ENCODE measurements around the gene SBK2. TPM values are rescaled to one million over a fixed set of nuclear protein-coding genes. Genes with fewer than 3 reads are reported as not detected.

The SBK2 gene
- total and polyA plus RNA-seq, 2 experiments from 2014 or later: 1.1 to 2.0 TPM

DNA sequence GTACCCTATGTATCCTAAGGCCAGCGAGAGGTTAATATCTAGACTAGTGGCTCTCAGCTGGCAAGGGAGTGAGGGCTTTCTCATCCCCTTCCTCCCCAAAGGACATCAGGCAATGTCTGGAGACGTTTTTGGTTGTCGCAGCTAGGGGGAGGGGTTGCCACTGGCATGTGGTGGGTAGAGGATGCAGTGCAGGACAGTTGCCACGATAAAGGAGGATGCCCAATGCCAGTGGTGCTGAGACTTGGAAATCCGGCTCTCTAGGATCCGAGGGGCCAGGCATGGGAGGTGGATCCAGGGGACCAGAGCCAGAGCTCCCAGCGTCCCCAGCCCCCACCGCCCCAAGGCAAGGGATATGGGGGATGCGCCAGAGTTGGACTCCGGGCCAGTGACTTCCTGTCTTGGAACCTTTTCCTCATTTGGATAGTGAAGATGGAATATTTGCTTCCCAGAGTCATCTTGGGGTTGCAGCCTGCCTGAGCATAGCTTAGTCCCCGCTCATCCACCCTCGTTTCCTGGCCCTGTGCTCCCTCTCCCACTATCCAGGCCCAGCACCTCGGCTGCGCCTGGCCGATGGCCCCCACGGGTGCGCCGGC lies 43.8 kb downstream of the SBK2 start:
- no peaks in the 10 kb centered on the region for H3K9me2 ChIP-seq (ENCODE audit: insufficient read depth)
- no peaks in the 10 kb centered on the region for H4K20me1 ChIP-seq (replicated peaks; ENCODE audit: insufficient read depth)
- H2AFZ ChIP-seq: no peak overlapping the region; the same call in 1 of the 2 replicates
- no peak overlapping the region for H3K27ac ChIP-seq (ENCODE audit: low read depth)
- H3K4me3 ChIP-seq: no peak overlapping the region
- Mint-ChIP-seq H3K9me3 (no peaks in the 10 kb centered on the region; the same call in 1 of the 3 replicates), H3K36me3 (ENCODE audit: low read depth) (no peaks in the 10 kb centered on the region), H3K27ac (no peak overlapping the region), H3K4me3 (no peak overlapping the region), H3K27me3 (ENCODE audit: insufficient read depth, low read depth, poor library complexity) (peaks cover 7% of the 10 kb centered on the region), H3K4me1 (peaks cover 21% of the 10 kb centered on the region)
- H3K27me3 ChIP-seq (ENCODE audit: insufficient read depth): no peaks in the 10 kb centered on the region
- H3K4me2 ChIP-seq: no peak overlapping the region
- H3K79me2 ChIP-seq (replicated peaks; ENCODE audit: insufficient read depth): no peaks in the 10 kb centered on the region
- no peaks in the 10 kb centered on the region for H3K36me3 ChIP-seq (ENCODE audit: insufficient read depth)
- H3F3A ChIP-seq (replicated peaks; ENCODE audit: low read depth): no peaks in the 10 kb centered on the region
- H3K4me1 ChIP-seq (ENCODE audit: insufficient read depth): peaks cover 9% of the 10 kb centered on the region; the same call in 1 of the 2 replicates
- DNase-seq (ENCODE audit: low spot score) (no peak), ATAC-seq (no peak)
- TF ChIP-seq CREB1 (CRISPR knock-in tag; IDR thresholded peaks at IDR 0.05; ENCODE audit: low read depth): no peak
- TF ChIP-seq EZH2phosphoT487 (IDR thresholded peaks at IDR 0.05; ENCODE audit: unreplicated experiment): no peak
- TF ChIP-seq, protein P1, sequence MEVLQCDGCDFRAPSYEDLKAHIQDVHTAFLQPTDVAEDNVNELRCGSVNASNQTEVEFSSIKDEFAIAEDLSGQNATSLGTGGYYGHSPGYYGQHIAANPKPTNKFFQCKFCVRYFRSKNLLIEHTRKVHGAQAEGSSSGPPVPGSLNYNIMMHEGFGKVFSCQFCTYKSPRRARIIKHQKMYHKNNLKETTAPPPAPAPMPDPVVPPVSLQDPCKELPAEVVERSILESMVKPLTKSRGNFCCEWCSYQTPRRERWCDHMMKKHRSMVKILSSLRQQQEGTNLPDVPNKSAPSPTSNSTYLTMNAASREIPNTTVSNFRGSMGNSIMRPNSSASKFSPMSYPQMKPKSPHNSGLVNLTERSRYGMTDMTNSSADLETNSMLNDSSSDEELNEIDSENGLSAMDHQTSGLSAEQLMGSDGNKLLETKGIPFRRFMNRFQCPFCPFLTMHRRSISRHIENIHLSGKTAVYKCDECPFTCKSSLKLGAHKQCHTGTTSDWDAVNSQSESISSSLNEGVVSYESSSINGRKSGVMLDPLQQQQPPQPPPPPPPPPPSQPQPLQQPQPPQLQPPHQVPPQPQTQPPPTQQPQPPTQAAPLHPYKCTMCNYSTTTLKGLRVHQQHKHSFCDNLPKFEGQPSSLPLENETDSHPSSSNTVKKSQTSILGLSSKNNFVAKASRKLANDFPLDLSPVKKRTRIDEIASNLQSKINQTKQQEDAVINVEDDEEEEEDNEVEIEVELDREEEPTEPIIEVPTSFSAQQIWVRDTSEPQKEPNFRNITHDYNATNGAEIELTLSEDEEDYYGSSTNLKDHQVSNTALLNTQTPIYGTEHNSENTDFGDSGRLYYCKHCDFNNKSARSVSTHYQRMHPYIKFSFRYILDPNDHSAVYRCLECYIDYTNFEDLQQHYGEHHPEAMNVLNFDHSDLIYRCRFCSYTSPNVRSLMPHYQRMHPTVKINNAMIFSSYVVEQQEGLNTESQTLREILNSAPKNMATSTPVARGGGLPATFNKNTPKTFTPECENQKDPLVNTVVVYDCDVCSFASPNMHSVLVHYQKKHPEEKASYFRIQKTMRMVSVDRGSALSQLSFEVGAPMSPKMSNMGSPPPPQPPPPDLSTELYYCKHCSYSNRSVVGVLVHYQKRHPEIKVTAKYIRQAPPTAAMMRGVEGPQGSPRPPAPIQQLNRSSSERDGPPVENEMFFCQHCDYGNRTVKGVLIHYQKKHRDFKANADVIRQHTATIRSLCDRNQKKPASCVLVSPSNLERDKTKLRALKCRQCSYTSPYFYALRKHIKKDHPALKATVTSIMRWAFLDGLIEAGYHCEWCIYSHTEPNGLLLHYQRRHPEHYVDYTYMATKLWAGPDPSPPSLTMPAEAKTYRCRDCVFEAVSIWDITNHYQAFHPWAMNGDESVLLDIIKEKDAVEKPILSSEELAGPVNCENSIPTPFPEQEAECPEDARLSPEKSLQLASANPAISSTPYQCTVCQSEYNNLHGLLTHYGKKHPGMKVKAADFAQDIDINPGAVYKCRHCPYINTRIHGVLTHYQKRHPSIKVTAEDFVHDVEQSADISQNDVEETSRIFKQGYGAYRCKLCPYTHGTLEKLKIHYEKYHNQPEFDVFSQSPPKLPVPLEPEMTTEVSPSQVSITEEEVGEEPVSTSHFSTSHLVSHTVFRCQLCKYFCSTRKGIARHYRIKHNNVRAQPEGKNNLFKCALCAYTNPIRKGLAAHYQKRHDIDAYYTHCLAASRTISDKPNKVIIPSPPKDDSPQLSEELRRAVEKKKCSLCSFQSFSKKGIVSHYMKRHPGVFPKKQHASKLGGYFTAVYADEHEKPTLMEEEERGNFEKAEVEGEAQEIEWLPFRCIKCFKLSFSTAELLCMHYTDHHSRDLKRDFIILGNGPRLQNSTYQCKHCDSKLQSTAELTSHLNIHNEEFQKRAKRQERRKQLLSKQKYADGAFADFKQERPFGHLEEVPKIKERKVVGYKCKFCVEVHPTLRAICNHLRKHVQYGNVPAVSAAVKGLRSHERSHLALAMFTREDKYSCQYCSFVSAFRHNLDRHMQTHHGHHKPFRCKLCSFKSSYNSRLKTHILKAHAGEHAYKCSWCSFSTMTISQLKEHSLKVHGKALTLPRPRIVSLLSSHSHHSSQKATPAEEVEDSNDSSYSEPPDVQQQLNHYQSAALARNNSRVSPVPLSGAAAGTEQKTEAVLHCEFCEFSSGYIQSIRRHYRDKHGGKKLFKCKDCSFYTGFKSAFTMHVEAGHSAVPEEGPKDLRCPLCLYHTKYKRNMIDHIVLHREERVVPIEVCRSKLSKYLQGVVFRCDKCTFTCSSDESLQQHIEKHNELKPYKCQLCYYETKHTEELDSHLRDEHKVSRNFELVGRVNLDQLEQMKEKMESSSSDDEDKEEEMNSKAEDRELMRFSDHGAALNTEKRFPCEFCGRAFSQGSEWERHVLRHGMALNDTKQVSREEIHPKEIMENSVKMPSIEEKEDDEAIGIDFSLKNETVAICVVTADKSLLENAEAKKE (CRISPR knock-in tag; IDR thresholded peaks at IDR 0.05): no peak
- no peak for TF ChIP-seq ZNF331 (CRISPR knock-in tag; IDR thresholded peaks at IDR 0.05; ENCODE audit: low read depth)
- no peak for TF ChIP-seq POLR2AphosphoS5 (IDR thresholded peaks at IDR 0.05; ENCODE audit: low read depth)
- TF ChIP-seq ZNF114 (CRISPR knock-in tag; IDR thresholded peaks at IDR 0.05): no peak
- no peak for TF ChIP-seq REST (IDR thresholded peaks at IDR 0.05; ENCODE audit: unreplicated experiment)
- no peak for TF ChIP-seq EZH2 (IDR thresholded peaks at IDR 0.05; ENCODE audit: low read depth, unreplicated experiment)
- TF ChIP-seq, protein P2, sequence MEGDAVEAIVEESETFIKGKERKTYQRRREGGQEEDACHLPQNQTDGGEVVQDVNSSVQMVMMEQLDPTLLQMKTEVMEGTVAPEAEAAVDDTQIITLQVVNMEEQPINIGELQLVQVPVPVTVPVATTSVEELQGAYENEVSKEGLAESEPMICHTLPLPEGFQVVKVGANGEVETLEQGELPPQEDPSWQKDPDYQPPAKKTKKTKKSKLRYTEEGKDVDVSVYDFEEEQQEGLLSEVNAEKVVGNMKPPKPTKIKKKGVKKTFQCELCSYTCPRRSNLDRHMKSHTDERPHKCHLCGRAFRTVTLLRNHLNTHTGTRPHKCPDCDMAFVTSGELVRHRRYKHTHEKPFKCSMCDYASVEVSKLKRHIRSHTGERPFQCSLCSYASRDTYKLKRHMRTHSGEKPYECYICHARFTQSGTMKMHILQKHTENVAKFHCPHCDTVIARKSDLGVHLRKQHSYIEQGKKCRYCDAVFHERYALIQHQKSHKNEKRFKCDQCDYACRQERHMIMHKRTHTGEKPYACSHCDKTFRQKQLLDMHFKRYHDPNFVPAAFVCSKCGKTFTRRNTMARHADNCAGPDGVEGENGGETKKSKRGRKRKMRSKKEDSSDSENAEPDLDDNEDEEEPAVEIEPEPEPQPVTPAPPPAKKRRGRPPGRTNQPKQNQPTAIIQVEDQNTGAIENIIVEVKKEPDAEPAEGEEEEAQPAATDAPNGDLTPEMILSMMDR (conservative IDR thresholded peaks at IDR 0.05; ENCODE audit: low read depth in 2 of 2): no peak
- TF ChIP-seq NANOG (IDR thresholded peaks at IDR 0.05; ENCODE audit: borderline replicate concordance): no peak
